Dendritic cell treated with granulocyte-macrophage colony-stimulating factor and Interleukin-4, amounts not matched to agents 40 ng/mL and 50 ng/mL, for 4 days (primary cell): ENCODE data around the gene NAA80.

Source experiments
- H3K27ac Mint-ChIP-seq: one replicate; pipeline ENCODE4 v1.8.0; 2022; ENCODE audit warnings: mild to moderate bottlenecking, mixed read lengths
- H3K27me3 Mint-ChIP-seq: one replicate; pipeline ENCODE4 v1.8.0; 2022; ENCODE audit warnings: mild to moderate bottlenecking, mixed read lengths
- H3K36me3 Mint-ChIP-seq: one replicate; pipeline ENCODE4 v1.8.0; 2022; ENCODE audit warnings: low read depth, mixed read lengths
- H3K4me1 Mint-ChIP-seq: one replicate; pipeline ENCODE4 v1.8.0; 2022; ENCODE audit warnings: low read depth, mixed read lengths
- H3K4me3 Mint-ChIP-seq: one replicate; pipeline ENCODE4 v1.8.0; 2022; ENCODE audit warnings: mild to moderate bottlenecking, moderate library complexity, mixed read lengths
- H3K9me3 Mint-ChIP-seq: one replicate; pipeline ENCODE4 v1.8.0; 2022; ENCODE audit warnings: mixed read lengths
- intact Hi-C: fragments of 100-400 bp; cut with micrococcal nuclease; formaldehyde crosslinking; loops from one replicate; pipeline ENCODE4 v1.15.0; 2022

NAA80 gene

GRCh38 chr3:50270422-50271224 lies 28.6 kb downstream of the NAA80 start:
- Mint-ChIP-seq H3K4me1 (peaks cover 23% of the 10 kb centered on the region), H3K27me3 (peaks cover 67% of the 10 kb centered on the region), H3K36me3 (no peaks in the 10 kb centered on the region), H3K27ac (no peak overlapping the region), H3K9me3 (no peaks in the 10 kb centered on the region), H3K4me3 (no peak overlapping the region)
- intact Hi-C loops = no loop called here

GRCh38 chr3:50269977-50270413 lies 29.2 kb downstream of the NAA80 start:
- no peak overlapping the region for H3K4me3 Mint-ChIP-seq
- no peaks in the 10 kb centered on the region for H3K36me3 Mint-ChIP-seq
- no peak overlapping the region for H3K27ac Mint-ChIP-seq
- no peaks in the 10 kb centered on the region for H3K9me3 Mint-ChIP-seq
- intact Hi-C loops = no loop called here
- H3K4me1 Mint-ChIP-seq = peaks cover 18% of the 10 kb centered on the region
- H3K27me3 Mint-ChIP-seq = peaks cover 65% of the 10 kb centered on the region

GRCh38 chr3:50269460-50269859 lies 29.7 kb downstream of the NAA80 start:
- H3K27ac Mint-ChIP-seq = no peak overlapping the region
- H3K9me3 Mint-ChIP-seq = no peaks in the 10 kb centered on the region
- H3K36me3 Mint-ChIP-seq = no peaks in the 10 kb centered on the region
- peaks cover 15% of the 10 kb centered on the region for H3K4me1 Mint-ChIP-seq
- no peak overlapping the region for H3K4me3 Mint-ChIP-seq
- H3K27me3 Mint-ChIP-seq = peaks cover 61% of the 10 kb centered on the region
- intact Hi-C loops = no loop called here

GRCh38 chr3:50268703-50269451 lies 30.3 kb downstream of the NAA80 start, which contains the start of gene SEMA3B:
Gene SEMA3B, plus strand, starts transcription at chr3:50269147. Its CDS starts 94 bp downstream, at chr3:50269241.
- intact Hi-C loops = no loop called here
- no peak within 1 kb of the TSS for H3K4me3 Mint-ChIP-seq
- no peaks in the 10 kb centered on the region for H3K9me3 Mint-ChIP-seq
- H3K27me3 Mint-ChIP-seq = peaks cover 55% of the 10 kb centered on the region
- peaks cover 13% of the 10 kb centered on the region for H3K4me1 Mint-ChIP-seq
- H3K36me3 Mint-ChIP-seq = no peaks in the 10 kb centered on the region
- H3K27ac Mint-ChIP-seq = no peak within 1 kb of the TSS

GRCh38 chr3:50268276-50268675 lies 30.9 kb downstream of the NAA80 start:
- H3K4me3 Mint-ChIP-seq = no peak overlapping the region
- peaks cover 51% of the 10 kb centered on the region for H3K27me3 Mint-ChIP-seq
- H3K27ac Mint-ChIP-seq = no peak overlapping the region
- peaks cover 15% of the 10 kb centered on the region for H3K4me1 Mint-ChIP-seq
- H3K9me3 Mint-ChIP-seq = no peaks in the 10 kb centered on the region
- H3K36me3 Mint-ChIP-seq = no peaks in the 10 kb centered on the region
- intact Hi-C loops = no loop called here

- H3K9me3 Mint-ChIP-seq = no peaks in the 10 kb centered on the region
- peaks cover 47% of the 10 kb centered on the region for H3K27me3 Mint-ChIP-seq
- intact Hi-C loops = no loop called here
- H3K4me1 Mint-ChIP-seq = peaks cover 16% of the 10 kb centered on the region
- H3K36me3 Mint-ChIP-seq = peaks cover 7% of the 10 kb centered on the region
- H3K4me3 Mint-ChIP-seq = no peak overlapping the region
- no peak overlapping the region for H3K27ac Mint-ChIP-seq
These were observed 31.8 kb downstream of the NAA80 start for GRCh38 chr3:50267280-50267913.

GRCh38 chr3:50266836-50267235 lies 32.4 kb downstream of the NAA80 start:
- Mint-ChIP-seq H3K36me3 (peaks cover 13% of the 10 kb centered on the region), H3K4me3 (no peak overlapping the region), H3K27ac (no peak overlapping the region), H3K4me1 (peaks cover 16% of the 10 kb centered on the region), H3K9me3 (no peaks in the 10 kb centered on the region), H3K27me3 (peaks cover 45% of the 10 kb centered on the region)
- intact Hi-C loops = no loop called here

- intact Hi-C loops = no loop called here
- no peak overlapping the region for H3K27ac Mint-ChIP-seq
- peaks cover 40% of the 10 kb centered on the region for H3K27me3 Mint-ChIP-seq
- peaks cover 23% of the 10 kb centered on the region for H3K4me1 Mint-ChIP-seq
- H3K9me3 Mint-ChIP-seq = no peaks in the 10 kb centered on the region
- H3K4me3 Mint-ChIP-seq = no peak overlapping the region
- peaks cover 21% of the 10 kb centered on the region for H3K36me3 Mint-ChIP-seq
These were observed 33.2 kb downstream of the NAA80 start for GRCh38 chr3:50266017-50266416.

- H3K27me3 Mint-ChIP-seq = peaks cover 40% of the 10 kb centered on the region
- peaks cover 23% of the 10 kb centered on the region for H3K36me3 Mint-ChIP-seq
These were observed 33.6 kb downstream of the NAA80 start for GRCh38 chr3:50265571-50265970.

GRCh38 chr3:50264964-50265485 lies 34.2 kb downstream of the NAA80 start:
- Mint-ChIP-seq H3K4me1 (peaks cover 24% of the 10 kb centered on the region), H3K36me3 (peaks cover 23% of the 10 kb centered on the region), H3K27me3 (peaks cover 40% of the 10 kb centered on the region), H3K4me3 (no peak overlapping the region), H3K27ac (no peak overlapping the region), H3K9me3 (no peaks in the 10 kb centered on the region)
- intact Hi-C loops = no loop called here

More at GRCh38 chr3:50265571-50265970, 33.6 kb downstream of the NAA80 start:
- no peaks in the 10 kb centered on the region for H3K9me3 Mint-ChIP-seq
- intact Hi-C loops = no loop called here
- peaks cover 24% of the 10 kb centered on the region for H3K4me1 Mint-ChIP-seq
- H3K27ac Mint-ChIP-seq = no peak overlapping the region
- no peak overlapping the region for H3K4me3 Mint-ChIP-seq

- Mint-ChIP-seq H3K27ac (peak overlapping the region; percentile 19), H3K36me3 (peaks cover 28% of the 10 kb centered on the region), H3K4me1 (peaks cover 29% of the 10 kb centered on the region), H3K4me3 (no peak overlapping the region), H3K9me3 (no peaks in the 10 kb centered on the region), H3K27me3 (peaks cover 40% of the 10 kb centered on the region)
- intact Hi-C loops = no loop called here
These were observed 34.7 kb downstream of the NAA80 start for GRCh38 chr3:50264383-50264963.

- peaks cover 36% of the 10 kb centered on the region for H3K36me3 Mint-ChIP-seq
- H3K4me3 Mint-ChIP-seq = no peak overlapping the region
- no peaks in the 10 kb centered on the region for H3K9me3 Mint-ChIP-seq
- peaks cover 35% of the 10 kb centered on the region for H3K27me3 Mint-ChIP-seq
- peak overlapping the region; percentile 19 for H3K27ac Mint-ChIP-seq
- intact Hi-C loops = no loop called here
- peaks cover 36% of the 10 kb centered on the region for H3K4me1 Mint-ChIP-seq
These were observed 35.5 kb downstream of the NAA80 start for GRCh38 chr3:50263478-50264382.

- peaks cover 45% of the 10 kb centered on the region for H3K36me3 Mint-ChIP-seq
- H3K4me1 Mint-ChIP-seq = peaks cover 46% of the 10 kb centered on the region
- H3K27me3 Mint-ChIP-seq = peaks cover 27% of the 10 kb centered on the region
- no peak overlapping the region for H3K27ac Mint-ChIP-seq
- intact Hi-C loops = no loop called here
- H3K4me3 Mint-ChIP-seq = no peak overlapping the region
- no peaks in the 10 kb centered on the region for H3K9me3 Mint-ChIP-seq
These were observed 36.4 kb downstream of the NAA80 start for GRCh38 chr3:50262778-50263177.
